ENCODE data around the gene TRMT44. TPM values are rescaled to one million over a fixed set of nuclear protein-coding genes. Genes with fewer than 3 reads are reported as not detected.

Gene TRMT44
- total RNA-seq, 1 donor from 2014 or later = 20.1 TPM

- no peak for DNase-seq (ENCODE audit: low read depth)
Observed at GRCh38 chr4:8433136-8433535, 7.4 kb upstream of the TRMT44 start.

DNA sequence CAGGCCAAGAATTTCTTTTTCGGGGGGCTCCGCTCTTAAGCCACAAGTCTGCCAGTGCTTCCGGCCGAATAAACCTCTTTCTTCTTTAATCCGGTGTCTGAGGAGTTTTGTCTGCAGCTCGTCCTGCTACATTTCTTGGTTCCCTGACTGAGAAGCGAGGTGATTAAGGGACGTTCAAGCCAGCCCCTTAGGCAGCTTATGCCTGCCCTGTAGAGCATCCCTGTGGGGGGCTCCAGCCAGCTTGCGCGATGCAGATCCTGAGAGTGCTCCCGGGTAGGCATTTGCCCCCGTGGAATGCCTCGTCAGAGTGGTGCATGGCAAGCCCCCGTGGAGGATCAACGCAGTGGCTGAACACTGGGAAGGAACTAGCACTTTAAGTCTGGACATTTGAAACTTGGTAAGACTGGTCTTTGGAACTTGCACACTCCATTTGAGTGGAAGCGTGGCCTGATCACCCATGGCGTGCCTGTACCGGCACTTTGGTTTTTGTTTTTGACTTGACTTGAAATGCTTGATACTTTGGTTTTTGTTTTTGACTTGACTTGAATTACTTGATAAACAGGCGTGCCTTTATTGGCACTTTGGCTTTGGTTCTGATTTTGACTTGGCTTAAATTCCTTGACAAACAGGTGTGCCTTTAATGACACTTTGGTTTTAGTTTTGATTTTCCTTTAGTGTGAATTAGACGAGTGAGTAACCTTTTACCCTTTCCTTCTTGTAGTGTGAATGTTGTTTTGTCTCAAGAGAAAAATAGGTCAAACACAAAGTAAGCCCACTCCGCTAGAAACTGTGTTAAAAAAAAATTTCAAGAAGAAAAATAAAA is 6.1 kb upstream of the TRMT44 start:
- no peak for DNase-seq (ENCODE audit: low read depth)

- DNase-seq (ENCODE audit: low read depth) = no peak
Observed at GRCh38 chr4:8435656-8436121, 4.9 kb upstream of the TRMT44 start.

GRCh38 chr4:8437281-8437680 is 3.3 kb upstream of the TRMT44 start:
- DNase-seq (ENCODE audit: low read depth) = no peak

DNA sequence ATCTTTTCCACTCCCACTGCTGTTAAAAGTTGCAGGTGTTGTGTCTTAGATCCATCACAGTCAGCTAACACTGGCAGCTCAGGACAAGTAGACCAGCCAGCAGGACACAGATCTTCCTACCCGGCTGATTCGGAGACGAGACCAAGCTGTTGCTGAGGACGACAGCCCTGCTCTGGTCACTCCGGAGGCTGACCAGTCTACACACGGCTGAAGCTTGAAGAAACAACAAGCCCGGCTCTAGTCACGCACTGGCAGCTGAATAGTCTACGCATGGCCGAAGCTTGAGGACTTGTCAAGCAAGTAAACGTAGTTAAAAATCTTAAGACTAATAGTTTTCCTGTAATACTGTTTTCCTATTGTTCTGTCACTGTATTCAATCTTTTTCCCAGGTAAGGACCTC is 1.8 kb upstream of the TRMT44 start:
- no peak for DNase-seq (ENCODE audit: low read depth)

- DNase-seq (ENCODE audit: low read depth) = no peak
Observed at GRCh38 chr4:8439168-8439567, 1.4 kb upstream of the TRMT44 start.

- no peak for DNase-seq (ENCODE audit: low read depth)
Observed at GRCh38 chr4:8439914-8440491, 574 bp upstream of the TRMT44 start.

GRCh38 chr4:8441499-8442091 is 1.0 kb downstream of the TRMT44 start:
- DNase-seq (ENCODE audit: low read depth) = no peak

DNA sequence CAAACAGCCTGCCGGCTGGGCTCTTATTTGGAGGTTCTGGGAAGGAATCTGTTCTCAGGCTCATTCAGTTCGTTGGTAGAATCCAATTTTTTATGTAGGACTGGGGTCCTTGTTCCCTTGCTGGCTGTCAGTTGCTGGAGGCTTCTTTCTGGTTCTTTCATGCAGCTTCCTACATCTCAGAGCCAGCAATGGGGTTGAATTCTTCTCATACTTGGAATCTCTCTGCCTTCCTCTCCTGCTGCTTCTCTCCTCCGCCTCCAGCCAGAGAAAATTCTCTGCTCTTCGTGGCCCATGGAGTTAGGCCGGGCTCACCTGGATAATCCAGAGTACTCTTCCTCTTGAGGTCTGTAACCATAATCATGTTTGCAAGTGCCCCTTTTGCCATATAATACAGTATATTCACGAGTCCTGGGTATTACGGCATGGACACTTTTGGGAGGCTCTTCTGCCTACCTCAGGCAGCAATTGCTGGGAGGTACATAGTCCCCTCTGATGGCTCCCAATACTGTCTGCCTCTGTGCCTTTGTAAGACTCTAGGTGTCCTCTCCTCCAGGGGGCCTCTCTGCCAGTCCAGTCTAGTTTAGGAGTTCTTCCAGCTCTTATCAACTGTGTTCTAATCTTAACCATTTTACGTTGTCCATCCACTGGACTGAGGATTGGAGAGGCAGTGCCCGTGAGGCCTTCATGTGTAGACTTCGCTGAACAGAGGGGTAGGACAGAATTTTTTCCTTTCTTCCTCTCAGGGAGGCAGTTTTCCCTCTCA is 2.2 kb downstream of the TRMT44 start:
- no peak for DNase-seq (ENCODE audit: low read depth)

DNA sequence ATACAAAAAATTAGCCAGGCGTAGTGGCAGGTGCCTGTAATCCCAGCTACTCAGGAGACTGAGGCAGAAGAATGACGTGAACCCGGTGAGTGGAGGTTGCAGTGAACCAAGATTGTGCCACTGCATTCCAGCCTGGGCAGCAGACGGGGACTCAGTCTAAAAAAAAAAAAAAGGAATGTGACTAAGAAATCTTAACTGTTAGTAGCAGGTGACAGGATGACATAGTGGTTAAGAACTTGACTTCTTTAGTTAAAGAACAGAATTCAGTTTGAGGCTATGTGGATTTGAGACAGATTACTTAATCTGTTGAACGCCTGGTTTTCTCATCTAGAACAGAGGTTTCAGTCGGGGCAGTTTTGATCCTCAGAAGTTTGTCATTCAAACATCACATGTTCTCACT is 3.2 kb downstream of the TRMT44 start:
- DNase-seq (ENCODE audit: low read depth) = peak; percentile 16

DNA sequence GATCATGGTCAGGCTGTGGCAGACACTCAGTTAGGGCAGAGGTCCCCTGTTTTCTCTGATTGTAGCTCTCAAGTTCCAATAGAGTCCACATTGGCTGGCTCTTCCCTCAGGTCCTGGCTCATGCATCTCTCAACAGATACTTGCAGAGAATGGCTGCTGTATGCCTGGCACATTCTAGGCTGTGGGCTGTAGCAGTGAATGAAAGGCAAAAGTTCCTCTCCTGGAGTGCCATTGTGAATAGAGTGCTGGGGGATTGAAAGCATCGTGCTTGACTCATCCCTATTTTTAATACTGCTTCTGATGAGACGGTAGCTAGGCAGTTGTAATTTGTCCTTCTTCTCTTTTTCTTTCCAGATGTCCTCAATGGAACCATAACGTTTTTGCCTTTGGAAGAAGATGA is 5.5 kb downstream of the TRMT44 start:
- DNase-seq (ENCODE audit: low read depth) = peak; percentile 37

DNA sequence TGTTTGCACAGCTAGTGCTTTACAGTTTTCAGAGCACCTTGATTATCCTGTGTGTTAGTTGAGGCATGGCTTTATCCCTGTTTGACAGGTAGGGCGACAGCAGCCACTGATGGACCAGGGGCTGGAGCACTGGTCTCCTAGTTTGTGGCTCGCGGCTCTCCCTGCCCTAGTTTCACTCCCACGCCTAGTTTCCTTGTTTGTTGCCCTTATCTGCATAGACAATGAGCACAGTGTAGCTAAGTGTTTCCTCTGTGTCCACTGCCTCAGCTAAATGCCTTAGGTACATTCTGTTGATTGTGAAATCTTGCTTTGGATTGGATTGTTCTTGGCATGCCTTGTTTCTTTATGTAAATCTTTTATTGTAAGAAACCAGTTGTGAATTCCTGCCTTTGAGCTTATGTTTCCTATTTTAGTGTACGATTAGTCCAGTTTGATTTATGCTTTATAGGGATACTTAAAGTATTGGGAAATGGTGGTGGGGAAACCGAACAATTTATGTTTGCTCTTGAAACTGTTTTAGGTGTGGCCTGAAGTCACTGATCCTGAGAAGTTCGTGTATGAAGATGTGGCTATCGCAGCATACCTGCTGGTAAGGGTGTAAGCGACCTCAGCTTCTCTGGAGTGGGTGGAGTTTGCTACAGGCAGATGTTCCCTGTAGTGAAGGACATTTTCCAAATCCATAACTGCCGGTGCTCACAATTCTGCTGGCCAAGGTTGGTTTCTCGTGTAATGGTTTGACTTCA is 11.0 kb downstream of the TRMT44 start:
- no peak for DNase-seq (ENCODE audit: low read depth)

GRCh38 chr4:8453957-8454356 is 13.4 kb downstream of the TRMT44 start:
- DNase-seq (ENCODE audit: low read depth) = no peak

- DNase-seq (ENCODE audit: low read depth) = no peak
Observed at GRCh38 chr4:8457646-8458252, 17.2 kb downstream of the TRMT44 start.

- no peak for DNase-seq (ENCODE audit: low read depth)
Observed at GRCh38 chr4:8459867-8460445, 19.4 kb downstream of the TRMT44 start.

GRCh38 chr4:8461086-8461485 is 20.5 kb downstream of the TRMT44 start:
- no peak for DNase-seq (ENCODE audit: low read depth)

DNA sequence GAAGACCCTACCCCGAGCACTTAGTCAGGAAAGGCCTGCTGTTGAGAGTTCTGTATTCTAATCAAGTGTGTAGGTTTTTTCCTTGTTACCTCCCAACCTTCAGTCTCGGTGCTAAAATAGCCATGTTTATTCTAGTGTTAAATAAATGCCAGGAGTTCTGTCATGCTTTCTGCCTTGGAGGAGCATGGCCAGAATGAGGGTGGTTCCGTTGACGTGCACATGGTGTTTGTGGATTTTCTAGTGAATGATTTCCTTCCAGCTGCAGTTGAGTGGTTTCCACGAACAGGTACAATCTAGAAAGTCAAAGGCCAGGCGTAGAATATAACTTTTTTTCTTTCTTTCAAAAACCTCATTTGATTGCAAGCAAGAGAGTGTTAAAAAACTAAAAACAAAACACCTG is 21.0 kb downstream of the TRMT44 start:
- no peak for DNase-seq (ENCODE audit: low read depth)

DNA sequence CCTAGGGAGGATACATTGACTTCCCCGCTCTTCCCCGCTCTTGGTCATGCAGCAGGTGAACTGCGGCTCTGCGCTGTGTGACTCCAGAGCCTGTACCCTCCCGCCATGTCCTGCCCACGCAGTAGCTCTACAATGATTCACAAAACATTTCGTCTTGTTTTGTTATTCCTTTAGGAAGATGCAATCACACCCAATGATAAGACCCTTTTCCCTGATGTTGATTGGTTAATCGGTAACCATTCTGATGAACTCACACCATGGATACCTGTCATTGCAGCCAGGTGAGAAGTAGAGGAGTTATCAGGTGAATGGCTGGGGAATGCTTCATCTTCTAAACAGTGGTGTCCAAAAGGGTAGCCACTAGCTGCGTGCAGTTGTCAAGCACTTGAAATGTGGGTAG is 23.2 kb downstream of the TRMT44 start:
- no peak for DNase-seq (ENCODE audit: low read depth)

GRCh38 chr4:8464381-8464780 is 23.8 kb downstream of the TRMT44 start:
- DNase-seq (ENCODE audit: low read depth) = no peak

Measured in myocyte (in vitro differentiated cells).